GM21529 (cell line): ENCODE results near the gene DAB2IP.
A peak's percentile ranks its signal among the peaks of the same experiment; 100 is the strongest.

ENCODE experiments used
- ATAC-seq: cut with Tn5 transposase; IDR thresholded peaks from one replicate; pipeline ENCODE4 v1.9.1; 2021; ENCODE audit not compliant: unreplicated experiment

DAB2IP gene

DNA sequence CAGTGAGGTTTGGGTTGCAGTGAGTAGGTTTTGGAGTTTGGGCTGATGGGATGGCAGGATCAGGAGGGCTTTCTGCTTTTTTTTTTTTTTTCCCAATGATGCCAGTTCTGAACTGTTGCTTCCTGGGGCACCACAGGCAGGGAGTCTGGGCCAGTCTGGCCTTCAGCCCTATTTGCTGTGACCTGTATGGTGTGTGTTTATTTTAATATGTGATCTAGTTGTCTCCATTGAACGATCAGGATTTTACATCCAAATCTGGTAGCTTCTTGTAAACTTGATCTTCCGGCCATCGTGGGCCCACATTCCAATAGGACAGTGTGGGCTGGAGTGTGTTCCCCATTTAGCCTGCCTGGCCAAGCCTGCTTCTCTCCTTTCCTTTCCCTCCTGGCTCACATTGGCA is 25.8 kb upstream of the DAB2IP start:
- ATAC-seq = no peak

DNA sequence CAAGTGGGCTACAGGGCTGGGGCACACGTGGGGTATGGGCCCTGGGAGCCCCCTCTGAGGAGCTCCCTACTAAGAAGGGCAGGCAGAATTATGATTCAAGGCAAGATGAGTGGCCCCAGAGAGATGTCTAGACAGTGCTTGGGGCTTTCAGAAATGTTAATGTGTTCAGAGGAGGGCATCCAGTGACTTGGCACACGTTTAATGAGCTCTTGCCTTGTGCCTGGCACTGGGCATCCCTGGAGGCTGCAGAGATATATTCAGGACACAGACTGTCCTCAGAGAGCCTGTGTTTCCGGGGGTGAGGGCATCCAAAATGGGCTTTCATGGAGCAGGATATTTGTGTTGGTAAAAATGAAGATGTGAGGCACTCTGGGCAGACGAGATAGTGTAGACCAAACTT is 25.4 kb upstream of the DAB2IP start:
- no peak for ATAC-seq

DNA sequence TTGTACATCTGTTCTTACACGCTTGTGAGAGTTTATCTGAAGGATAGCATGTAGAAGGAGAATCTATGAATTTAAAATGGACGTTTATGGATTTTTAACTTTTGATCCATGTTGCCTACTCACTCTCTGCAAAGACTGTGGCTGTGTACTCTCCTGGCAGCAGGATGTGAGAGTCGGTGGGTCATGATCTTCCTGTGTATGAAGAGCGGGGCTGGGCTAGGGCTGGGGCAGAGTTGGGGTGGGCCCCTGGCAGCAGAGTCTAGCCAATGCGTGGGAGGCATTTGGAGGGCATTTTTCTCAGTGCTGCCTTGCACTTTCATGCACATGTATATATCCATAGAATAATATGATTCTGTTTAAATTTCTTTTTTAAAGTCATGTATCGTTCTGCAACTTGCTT is 24.0 kb upstream of the DAB2IP start:
- no peak for ATAC-seq

DNA sequence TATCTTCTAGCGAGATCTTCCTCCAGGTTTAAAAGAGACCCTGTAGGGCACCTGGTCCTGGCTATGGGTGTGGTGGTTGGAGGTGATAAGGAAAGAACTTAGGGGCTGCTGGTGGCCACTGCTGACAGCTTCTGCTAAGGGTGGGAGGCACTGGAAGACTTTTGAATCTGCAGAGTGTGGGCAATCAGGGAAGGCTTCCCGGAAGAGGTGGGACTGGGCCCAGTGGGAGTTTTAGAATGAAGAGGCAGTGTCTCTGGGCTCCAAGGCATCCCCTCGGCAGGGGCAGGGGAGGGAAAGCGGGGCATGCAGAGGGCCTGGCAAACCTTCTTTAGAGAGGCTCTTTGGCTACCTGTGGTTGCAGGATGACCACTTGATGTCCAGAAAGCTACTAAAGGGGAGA is 23.0 kb upstream of the DAB2IP start:
- no peak for ATAC-seq

DNA sequence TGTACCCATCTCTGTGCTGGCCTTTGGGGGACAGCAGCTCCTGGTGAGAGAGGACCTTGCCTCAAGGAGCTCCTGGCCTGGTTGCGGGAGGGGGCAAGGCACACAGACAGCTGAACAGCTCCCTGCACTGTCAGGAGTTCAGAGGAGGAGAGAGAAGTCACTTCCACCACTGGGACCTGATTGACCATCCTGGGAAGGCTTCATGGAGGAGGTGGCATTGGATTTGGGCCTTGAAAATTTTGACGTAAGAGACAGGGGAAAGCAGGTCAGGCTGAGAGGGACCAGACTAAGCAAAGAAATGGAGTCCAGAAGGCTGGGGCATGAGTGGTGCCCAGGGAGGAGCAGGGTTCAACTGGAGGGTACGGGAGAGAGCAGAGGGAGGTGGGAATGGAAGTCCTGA is 20.3 kb upstream of the DAB2IP start:
- ATAC-seq = no peak

DNA sequence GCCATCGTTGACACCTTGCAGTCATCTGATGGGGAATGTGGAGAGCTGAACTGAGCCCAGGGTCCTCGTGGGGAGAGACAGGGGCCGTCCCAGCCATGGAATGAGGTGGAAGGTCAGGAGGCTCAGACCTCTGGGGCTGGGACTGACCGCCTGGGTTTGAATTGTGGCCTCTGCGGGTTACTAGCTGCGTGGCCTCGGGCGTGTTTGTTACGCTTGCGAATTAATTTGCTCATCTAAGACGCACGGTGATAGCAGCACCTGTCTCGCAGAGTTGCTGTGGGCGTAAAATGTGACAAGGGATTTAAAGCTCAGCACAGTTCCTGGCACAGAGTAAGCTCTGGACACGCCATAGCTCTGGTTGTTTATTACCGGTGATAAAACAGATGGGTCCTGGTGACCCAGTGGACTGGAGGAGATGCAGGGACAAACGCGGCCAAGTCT is 19.4 kb upstream of the DAB2IP start:
- no peak for ATAC-seq

DNA sequence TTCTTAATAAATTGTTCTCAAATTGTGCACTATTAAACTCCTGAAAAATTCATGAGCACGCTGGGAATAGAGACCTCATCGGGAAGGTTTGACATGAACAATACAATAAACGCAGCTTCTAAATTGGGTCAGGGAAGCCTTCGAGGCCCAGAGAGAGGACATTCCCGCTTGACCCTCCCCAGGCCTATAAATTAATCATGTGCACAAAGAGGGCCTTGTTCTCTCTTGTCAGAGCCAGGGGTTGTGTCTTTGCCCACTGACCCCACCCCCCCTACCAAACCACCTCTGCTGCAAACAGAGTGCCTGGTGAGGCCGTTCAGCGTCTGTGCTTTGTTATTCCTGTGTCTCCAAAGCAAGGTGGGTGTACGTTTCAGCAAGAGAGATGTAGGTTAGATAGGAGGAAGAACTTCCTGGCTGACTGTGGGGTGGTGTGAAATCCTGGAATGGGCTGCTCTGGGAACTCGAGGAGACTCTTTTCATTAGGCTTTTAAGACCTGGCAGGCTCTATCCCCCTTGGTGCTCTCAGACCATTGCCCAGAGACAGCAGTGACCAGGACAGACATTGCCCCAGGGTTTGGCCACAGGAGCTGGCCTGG is 18.2 kb upstream of the DAB2IP start:
- no peak for ATAC-seq

DNA sequence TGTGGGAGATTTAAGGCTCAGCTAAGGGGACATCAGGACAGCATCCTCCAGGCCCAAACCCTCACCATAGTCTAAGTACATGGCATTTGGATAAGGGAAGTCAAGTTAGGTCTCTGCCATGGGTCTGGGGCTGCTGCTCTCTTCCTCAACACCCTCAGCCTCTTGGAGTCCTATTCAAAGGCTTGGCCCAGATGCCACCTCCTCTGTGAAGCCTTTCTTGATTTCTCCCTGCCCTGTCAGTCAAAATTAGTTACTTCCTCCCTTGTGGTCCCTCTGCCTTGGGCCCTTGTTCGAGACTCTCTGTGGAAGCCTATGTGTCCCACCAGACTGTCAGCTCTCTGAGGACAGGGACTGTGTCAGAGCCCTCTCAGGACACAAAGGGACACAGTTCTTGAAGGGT is 17.7 kb upstream of the DAB2IP start:
- no peak for ATAC-seq

DNA sequence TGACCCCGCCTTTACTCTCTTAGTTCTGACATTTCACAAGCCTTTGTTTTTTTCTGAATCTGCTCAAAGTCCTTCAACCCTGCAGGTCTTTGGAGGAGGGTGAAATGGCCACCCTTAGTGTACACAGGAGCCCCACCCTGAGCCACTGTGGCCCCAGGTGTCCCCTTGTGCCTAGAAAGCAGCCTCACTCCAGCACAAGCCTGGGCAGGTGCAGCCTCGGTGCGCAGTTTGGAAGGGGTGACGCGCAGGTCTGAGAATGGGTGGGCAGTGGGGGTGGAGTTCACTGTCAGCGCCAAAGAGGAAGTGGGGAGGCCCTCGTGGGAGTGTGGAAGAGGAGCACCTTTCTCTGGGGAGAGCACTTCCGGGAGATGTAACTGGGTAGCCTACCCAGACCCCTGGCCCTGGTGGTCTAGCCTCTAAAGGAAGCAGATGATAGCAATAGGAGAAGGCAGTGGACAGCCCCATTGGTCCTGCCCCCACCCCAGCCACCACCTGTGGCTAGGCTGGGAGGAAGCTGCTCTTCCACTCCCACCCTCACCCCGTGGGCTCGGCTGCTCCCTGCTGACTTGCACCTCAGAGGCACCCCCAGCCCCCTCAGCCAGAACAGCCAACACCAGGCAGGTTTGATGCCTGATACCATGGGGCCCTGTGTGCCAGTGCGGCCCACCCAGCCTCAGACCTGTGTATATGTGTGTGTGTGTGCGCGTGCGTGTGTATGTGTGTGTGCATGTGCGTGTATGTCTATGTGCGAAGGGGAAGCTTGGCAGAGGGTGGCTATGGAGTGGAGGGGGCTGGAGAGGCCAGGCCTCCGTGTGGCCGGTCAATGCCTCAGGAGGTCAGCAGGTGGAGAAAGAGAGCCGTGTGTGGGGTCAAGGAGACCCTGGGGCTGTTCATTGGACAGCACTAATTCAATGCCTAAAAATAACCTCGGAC is 16.8 kb upstream of the DAB2IP start:
- ATAC-seq = peak; percentile 49

DNA sequence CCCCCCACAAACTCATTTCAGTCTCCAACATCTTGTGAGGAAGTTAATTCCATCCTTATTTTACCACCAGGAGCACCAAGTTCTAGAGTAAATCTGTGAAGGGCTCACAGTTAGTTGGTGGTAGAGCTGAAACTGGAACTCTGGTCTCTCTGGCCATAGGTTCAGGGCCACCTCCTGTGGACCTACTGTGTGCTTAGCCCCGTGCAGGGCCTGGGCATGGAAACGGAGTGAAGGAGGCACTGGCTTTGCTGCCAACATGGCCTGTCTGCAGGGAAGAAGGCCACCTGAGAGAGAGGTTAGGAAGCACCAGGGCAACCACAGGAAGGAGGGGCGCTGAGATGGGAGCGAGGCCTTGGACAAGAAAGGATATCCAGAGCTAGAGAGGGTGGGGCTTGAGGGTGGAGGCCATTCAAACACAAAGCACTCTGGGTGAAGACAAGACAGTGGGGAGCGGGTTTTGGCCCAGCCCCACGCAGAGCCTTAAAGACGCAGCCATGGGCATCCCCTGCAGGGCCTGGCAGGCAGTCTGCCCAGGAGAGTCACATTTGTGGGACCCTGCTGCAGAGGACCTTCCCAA is 16.0 kb upstream of the DAB2IP start:
- ATAC-seq = no peak

DNA sequence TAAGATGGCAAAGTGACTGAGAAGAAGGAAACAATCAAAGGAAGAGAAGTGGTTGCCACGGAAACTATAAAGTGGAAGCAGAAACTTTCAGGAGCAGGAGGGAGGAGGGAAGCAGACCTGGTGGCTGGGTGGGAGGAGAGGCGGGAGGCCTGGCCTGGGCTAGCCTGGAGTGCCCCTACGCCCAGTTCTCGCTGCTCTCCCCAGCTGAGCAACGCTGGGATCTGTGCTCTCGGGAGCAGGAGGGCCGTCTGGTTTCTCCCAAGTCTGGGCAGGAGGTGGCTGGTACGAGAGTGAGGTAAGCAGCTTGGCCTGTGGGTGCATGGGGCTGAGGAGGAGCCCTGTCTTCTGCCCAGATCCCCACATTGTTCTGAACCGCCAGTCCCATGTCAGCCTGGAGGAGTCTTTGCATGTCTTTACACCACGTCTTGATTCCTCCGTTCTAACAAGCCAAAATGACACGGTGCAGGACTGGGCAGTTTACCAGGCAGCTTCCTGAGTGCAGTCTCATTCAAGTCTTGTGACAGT is 15.0 kb upstream of the DAB2IP start:
- ATAC-seq = no peak

DNA sequence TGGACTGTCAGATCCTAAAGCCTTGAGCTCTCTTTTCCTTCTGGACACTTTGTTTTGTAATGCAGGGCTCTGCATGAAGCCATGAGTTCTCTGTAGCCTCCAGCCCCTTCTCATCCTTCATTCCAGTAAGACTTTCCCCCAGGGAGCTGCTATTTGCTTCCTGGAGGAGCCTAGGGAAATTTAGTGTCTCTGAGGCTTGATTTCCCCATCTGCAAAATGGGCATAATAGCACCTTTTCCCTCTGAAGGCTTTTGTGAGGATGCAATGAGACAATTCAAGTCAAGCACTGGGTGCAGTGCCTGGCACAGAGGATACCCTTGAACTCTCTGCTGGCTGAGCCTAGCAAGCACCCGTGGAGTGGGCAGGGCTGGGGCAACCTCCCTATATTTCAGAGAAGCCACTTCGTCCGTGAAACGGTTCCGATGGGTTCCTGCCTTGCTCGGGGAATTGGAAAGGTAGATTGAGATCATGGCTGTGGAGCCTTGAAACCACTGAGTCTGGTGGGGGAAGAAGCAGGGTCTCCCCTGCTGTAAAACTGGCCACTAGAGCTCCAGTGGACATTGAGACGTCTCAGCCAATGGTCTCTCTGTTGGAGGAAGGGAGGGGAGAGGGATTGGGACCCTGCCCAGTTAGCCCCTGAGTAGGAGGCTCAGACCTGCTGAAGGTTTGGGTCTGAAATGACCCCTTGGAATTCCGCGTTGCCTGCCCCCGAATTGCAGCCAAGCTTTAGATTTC is 14.3 kb upstream of the DAB2IP start:
- no peak for ATAC-seq

DNA sequence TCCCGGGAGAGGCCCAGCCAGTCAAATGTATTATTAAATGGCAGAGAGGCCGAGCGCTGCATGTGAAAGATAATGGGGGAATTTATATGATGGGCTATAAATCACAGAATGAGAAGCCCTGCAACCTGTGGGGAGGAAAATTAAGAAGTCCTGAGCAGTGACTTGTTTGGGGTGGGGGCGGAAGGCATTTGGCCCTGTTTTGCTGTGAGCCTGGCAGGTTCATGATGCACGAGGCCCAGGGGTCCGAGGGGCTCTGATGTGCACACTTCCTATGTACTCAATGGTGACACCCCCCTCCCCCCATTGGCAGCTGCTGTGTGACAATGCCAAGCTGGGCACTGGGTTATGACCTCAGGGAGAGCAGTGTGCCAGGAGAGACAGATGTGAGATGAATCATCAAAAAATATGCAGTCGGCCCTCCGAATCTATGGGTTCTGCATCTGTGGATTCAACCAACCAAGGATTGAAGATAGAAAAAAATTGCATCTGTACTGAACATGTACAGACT is 13.7 kb upstream of the DAB2IP start:
- ATAC-seq = no peak

DNA sequence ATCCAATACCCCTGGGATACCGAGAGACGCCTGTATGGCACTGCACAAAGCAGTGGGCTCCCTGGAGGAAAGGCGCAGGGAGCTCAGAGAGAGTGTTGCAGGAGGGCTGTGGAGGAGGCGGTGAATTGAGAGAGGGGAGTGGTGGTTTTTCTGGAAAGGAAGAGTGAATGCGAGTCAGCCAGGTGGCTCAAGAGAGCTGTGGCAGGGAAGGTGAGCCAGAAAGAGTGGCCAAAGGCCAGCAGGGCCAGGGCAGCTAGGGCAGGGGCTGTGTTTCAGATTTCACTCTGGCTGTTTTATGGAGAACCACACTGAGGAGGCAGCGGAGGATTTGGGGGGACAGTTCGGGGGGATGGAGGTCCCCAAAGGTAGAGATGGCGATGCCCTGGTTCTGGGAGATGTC is 13.0 kb upstream of the DAB2IP start:
- no peak for ATAC-seq

DNA sequence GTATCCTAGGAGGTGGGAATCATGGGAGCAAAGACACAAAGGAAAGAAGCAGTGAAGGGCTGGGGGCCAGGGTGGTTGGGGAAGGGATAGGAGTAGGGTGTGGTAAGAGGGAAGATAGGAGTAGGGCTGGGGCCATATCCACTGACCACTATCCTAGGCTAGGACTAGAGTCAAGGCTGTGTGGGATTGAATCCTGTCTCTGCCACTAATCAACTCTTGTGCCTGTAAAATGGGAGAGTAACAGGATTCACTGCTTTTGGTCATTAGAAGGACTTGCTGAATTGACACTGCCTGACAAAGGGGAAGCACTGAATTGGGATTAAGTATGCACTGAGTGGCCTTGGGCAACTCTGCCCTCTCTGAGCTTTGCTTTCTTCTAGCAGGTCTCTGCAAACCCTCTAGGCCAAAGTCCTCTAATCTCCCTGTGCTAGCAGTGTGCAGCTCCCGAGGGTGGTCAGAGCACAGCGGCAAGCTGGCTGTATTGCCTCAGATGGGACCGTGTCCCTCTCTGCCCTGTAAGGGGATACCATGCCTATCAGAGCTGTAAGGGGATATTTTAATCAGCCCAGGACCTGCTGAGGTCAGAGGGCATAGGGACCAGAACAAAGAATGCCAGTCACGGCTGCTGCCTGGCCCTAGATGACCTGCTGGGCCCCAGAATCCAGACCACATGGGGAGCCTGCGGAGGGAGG is 12.4 kb upstream of the DAB2IP start:
- no peak for ATAC-seq

DNA sequence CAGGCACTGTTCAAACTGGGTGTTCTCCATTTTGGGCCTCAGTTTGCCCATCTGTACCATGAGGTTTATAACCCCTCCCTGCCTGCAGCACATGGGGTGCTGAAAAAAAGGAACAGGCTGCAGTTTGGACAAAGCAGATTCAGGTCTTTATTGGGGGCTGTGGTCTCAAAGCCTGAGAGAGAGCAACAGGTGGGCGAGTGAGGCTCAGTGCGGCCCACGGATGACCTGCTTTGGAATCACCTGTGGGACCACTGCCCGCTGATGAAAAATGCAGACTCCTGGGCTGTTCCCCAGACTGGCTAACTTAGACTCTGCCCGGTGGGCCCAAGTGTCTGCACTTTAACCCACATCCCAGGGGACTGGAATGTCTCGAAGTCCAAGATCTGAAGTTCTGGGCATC is 11.8 kb upstream of the DAB2IP start:
- ATAC-seq = no peak

DNA sequence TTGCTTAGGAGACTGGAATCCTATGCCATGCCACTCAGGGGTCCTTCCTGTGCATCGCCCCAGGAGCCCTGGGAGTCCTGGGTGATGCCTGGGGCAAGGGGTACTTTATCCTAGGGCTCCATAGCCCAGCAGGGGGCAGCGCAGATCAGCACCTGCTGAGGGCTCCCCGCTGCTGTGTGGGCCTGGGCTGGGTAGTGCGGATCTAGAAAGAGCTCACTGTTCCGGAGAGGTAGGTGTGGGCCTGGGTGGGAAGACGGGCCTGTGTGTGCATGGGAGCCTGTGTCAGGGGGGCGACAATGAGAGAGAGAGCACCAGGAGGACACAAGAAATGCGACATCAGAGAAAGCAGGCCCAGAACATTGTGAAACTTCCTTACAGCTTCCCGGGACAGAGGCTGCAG is 11.4 kb upstream of the DAB2IP start:
- ATAC-seq = no peak

DNA sequence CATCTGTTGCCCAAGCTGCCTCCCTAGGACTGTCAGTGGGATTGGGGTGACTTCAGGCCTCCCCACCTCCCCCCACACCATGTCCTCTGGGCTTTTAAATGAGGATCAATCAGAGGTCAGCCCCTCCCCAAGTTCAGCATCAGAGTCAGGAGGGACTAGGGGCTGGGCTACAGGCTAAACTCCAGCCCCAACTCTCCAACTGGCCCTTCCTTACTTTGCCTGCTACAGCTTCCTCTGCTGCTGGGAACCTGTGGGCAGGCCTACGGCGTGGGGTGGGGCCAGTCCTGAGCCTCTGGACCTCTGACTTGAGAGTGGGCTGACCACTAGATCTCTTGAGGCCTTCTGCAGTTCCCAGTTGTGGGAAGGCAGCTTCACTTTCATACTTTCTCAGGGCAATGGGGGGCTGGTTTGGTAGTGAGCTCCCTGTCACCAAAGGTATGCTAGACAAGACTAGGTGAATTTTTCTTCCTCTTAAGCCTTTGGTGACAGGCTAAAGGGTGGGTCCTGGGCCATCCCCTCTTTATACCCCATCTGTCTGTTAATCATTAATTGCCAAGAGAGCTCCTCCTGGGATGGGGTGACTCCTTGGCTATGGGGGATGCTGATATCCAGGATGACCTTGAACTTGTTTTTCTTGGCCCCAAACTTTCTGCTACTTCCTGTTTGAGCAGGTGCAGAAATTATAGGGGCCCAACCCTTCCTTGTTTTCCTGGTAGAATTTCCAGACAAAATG is 10.8 kb upstream of the DAB2IP start:
- no peak for ATAC-seq

DNA sequence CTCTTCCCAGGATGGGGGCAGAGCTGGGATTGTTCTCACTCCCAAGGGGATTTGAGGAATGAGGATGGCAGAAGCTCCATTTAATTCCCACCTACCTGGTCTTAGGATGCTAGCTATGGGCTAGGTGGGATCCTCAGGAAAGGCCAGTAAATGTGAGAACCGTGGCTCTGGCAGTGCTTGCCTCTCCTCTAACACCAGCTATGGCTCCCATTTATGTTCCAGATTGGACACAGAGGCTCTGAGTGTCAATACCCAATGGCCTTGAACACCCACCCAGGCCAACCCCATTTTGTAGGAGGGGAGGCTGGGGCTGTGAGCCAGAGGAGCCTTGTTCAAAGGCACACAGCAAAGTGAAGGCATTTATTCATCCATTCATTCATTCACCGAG is 10.2 kb upstream of the DAB2IP start:
- ATAC-seq = no peak

DNA sequence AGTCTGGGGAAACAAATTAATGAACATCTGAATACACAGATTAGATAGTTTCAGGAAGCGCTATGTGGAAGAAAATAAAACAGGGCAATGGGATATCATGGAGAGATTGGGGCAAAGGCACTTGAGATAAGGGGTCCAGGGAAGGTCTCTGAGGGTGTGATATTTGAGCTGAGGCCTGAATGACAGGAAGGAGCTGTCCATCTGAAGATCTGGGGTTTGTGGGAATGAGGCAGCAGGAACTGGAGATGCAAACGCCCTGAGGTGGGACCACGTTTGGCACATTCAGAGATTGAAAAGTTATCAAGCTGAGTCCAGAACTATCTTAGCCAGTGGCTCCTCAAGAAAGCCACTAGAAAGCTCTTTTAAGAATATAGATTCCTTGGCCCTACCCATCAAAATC is 8.7 kb upstream of the DAB2IP start:
- no peak for ATAC-seq
